Epithelial cell of proximal tubule (primary cell): ENCODE results near the gene ME3. TPM values are rescaled to one million over a fixed set of nuclear protein-coding genes. Genes with fewer than 3 reads are reported as not detected.

Experiments used
- DNase-seq: peaks from one replicate; pipeline ENCODE4 v3.0.0-alpha.2; 2011; ENCODE audit warnings: low read depth
- H3K4me3 ChIP-seq: 2 replicates; pipeline ENCODE4 v1.5.1; 2011; ENCODE audit warnings: low read depth, mild to moderate bottlenecking, low read length
- CTCF ChIP-seq: conservative IDR thresholded peaks from 2 replicates; pipeline ENCODE4 v1.5.1; 2012; ENCODE audit warnings: low read depth, mild to moderate bottlenecking, low read length
- total RNA-seq: library from RNA; depleted of rRNA; stranded (reverse); fragments of >200 nt; gene quantifications from 2 replicates; pipeline ENCODE4 v1.2.3, GENCODE V29; 2015

The ME3 gene
- total RNA-seq, 1 donor from 2014 or later, result 35.2 TPM

DNA sequence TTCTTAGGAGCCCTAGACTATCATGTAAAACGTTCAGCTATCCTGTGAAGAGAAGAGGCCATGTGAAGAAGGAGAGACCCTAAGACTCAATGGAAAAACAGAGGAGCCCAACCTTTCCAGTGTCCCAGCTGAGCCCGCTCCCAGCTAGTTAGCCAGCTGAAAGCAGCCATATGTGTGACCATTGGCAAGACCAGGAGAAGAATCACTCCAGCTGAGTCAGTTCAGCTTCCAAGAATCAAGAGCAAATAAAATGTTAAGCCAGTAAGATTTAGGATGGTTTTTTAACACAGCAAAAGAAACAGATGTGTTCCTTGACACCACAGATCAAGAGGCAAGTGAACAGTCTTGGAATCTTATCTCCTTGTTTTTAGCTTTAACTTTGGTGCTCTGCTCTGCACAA is 189.7 kb downstream of the ME3 start:
- TF ChIP-seq CTCF, result no peak
- no peak for DNase-seq
- H3K4me3 ChIP-seq, result no peak overlapping the region

GRCh38 chr11:86481399-86481798 is 191.0 kb downstream of the ME3 start:
- no peak for TF ChIP-seq CTCF
- H3K4me3 ChIP-seq, result no peak overlapping the region
- DNase-seq, result no peak

- TF ChIP-seq CTCF, result no peak
- no peak overlapping the region for H3K4me3 ChIP-seq
- DNase-seq, result no peak
Measured at GRCh38 chr11:86478348-86478747, 194.1 kb downstream of the ME3 start.

DNA sequence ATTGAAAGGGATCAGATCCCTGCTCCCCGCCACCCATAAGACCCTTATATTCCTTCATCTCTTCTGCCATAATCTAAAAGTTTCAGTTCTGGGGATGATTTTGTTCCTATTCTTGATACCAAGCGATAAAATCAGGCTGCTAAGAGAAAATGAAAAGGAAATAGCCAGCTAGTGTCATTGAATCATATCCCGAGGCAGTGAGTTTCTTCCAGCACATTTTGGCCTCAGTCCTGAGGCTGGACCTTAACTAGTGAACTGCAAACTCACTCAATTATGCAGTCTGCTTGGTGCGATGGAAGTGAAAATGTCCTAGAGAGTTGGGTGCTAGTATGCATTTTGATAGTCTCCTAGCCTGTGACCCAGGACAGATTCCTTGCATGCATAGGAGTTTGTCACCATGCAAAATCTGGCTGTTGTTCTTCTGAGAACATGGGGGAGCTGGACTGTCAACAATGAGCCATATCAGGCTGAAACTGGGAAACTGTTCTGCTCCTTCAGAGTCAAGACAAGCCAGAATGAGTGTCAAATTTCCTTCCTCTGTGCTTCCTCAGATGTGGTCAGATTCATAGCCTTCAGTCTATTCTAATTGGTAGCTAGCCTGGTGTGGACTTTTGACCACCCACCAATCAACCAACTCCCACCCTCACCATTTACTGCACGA is 194.8 kb downstream of the ME3 start:
- H3K4me3 ChIP-seq, result no peak overlapping the region
- peak; percentile 57 for DNase-seq
- TF ChIP-seq CTCF, result no peak

GRCh38 chr11:86476109-86476861 is 196.1 kb downstream of the ME3 start:
- no peak overlapping the region for H3K4me3 ChIP-seq
- no peak for TF ChIP-seq CTCF
- DNase-seq, result no peak

DNA sequence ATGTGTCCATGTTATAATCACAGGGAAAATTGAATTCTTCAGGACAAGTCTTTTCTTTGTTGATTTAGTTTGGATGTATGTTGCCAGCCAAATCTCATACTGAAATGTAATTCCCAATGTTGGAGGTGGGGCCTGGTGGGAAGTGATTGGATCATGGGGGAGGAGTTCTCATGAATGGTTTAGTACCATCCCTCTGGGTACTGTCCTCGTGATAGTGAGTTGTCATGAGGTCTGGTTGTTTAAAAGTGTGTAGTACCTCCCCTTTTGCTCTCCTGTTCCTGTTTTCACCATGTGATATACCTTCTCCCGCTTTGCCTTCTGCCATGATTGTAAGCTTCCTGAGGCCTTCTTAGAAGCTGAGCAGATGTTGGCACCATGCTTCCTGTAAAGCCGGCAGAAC is 197.4 kb downstream of the ME3 start:
- TF ChIP-seq CTCF, result no peak
- H3K4me3 ChIP-seq, result no peak overlapping the region
- no peak for DNase-seq
